Hepatocyte (in vitro differentiated cells): Measurements from ENCODE around the gene ABCA2.

Source experiments
- EZH2 ChIP-seq: fragments of 200-600 bp; sonication (generic); IDR thresholded peaks from 2 replicates; pipeline ENCODE4 v1.6.1; 2016; ENCODE audit warnings: antibody characterized with exemption, mild to moderate bottlenecking, borderline replicate concordance
- TF ChIP-seq, protein P1 (sequence below): fragments of 200-600 bp; sonication (generic); IDR thresholded peaks from 2 replicates; pipeline ENCODE4 v1.5.1; 2016; ENCODE audit warnings: antibody characterized with exemption, mild to moderate bottlenecking; ENCODE audit not compliant: poor library complexity

DNA sequence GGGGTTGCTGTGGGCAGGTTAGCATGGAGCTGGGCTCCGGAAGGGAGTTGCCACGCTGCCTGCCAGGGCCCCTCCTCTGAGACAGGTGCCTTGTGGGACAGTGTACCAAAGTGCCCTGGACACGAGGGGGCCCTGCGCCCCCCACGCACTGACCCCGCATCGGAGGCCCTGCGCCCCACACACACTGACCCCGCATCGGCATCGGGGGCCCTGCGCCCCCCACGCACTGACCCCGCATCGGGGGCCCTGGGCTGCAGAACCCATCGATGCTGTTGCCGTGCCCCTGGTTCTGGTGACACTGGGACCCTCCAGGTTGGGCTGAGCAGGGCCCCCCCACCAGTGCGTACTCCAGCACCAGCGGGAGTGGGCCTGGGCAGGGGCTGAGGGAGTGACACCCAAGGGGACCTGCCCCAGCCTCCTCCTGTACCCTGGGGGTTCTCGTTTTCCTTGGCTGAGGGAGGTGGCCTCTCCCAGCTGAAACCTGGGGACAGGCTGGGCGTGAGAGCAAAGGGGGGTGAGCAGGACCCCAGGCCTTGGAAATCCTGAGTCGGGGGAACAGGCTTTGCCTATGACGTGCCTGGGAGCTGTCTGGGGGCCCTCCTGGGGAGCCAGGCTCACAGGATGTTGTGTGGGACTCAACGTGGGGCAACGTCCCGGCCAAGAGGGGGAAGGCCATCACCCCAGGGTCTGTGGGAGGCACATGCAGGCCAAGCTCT, 35.4 kb upstream of the ABCA2 start:
- TF ChIP-seq, protein P1, sequence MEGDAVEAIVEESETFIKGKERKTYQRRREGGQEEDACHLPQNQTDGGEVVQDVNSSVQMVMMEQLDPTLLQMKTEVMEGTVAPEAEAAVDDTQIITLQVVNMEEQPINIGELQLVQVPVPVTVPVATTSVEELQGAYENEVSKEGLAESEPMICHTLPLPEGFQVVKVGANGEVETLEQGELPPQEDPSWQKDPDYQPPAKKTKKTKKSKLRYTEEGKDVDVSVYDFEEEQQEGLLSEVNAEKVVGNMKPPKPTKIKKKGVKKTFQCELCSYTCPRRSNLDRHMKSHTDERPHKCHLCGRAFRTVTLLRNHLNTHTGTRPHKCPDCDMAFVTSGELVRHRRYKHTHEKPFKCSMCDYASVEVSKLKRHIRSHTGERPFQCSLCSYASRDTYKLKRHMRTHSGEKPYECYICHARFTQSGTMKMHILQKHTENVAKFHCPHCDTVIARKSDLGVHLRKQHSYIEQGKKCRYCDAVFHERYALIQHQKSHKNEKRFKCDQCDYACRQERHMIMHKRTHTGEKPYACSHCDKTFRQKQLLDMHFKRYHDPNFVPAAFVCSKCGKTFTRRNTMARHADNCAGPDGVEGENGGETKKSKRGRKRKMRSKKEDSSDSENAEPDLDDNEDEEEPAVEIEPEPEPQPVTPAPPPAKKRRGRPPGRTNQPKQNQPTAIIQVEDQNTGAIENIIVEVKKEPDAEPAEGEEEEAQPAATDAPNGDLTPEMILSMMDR, result no peak
- TF ChIP-seq EZH2, result no peak
